ENCODE measurements around the gene RPS21. TPM values are rescaled to one million over a fixed set of nuclear protein-coding genes. Genes with fewer than 3 reads are reported as not detected.
A peak's percentile ranks its signal among the peaks of the same experiment; 100 is the strongest.

RPS21 gene
- total and polyA plus RNA-seq, 2 of the 13 experiments (the other 11 are each of a cell fraction or from before 2014, with no cell fraction given): 2,647 to 11,063 TPM

GRCh38 chr20:62401331-62401779 is 14.5 kb downstream of the RPS21 start (continued):
- TF ChIP-seq NRL (CRISPR knock-in tag; IDR thresholded peaks at IDR 0.05; ENCODE audit: borderline replicate concordance) (peak; percentile 37; the same call in 1 of the 2 replicates), HDAC1 (CRISPR knock-in tag; IDR thresholded peaks at IDR 0.05) (no peak), RBM39 (IDR thresholded peaks at IDR 0.05; ENCODE audit: low read depth, low read length, poor library complexity, severe bottlenecking) (peak; percentile 41), ZNF510 (CRISPR knock-in tag; IDR thresholded peaks at IDR 0.05; ENCODE audit: low read depth) (no peak), ZNF747 (CRISPR knock-in tag; IDR thresholded peaks at IDR 0.05; ENCODE audit: borderline replicate concordance) (no peak), CENPT (CRISPR knock-in tag; IDR thresholded peaks at IDR 0.05; ENCODE audit: low read depth) (no peak), XRCC5 (optimal IDR thresholded peaks at IDR 0.05; ENCODE audit: low read length) (peak; percentile 23)

- BruUV-seq (replicated peaks): no TSS peak
- TF ChIP-seq AGO1 (IDR thresholded peaks at IDR 0.05; ENCODE audit: low read depth, low read length, poor library complexity, severe bottlenecking) (peak; percentile 16), ZNF101 (CRISPR knock-in tag; IDR thresholded peaks at IDR 0.05; ENCODE audit: borderline replicate concordance, low read depth) (no peak), GABPB1 (CRISPR knock-in tag; IDR thresholded peaks at IDR 0.05) (0 out of 2 replicates have a peak, but pooled peaks have one; percentile 5), TEAD2 (CRISPR knock-in tag; IDR thresholded peaks at IDR 0.05) (no peak), ZNF451 (CRISPR knock-in tag; IDR thresholded peaks at IDR 0.05) (no peak), ZGPAT (CRISPR knock-in tag; IDR thresholded peaks at IDR 0.05) (no peak), PAXIP1 (CRISPR knock-in tag; conservative IDR thresholded peaks at IDR 0.05) (no peak), ZNF530 (CRISPR knock-in tag; IDR thresholded peaks at IDR 0.05; ENCODE audit: low read depth) (no peak), AGO2 (optimal IDR thresholded peaks at IDR 0.05; ENCODE audit: low read depth, low read length) (peak; percentile 19), NR0B2 (CRISPR knock-in tag; IDR thresholded peaks at IDR 0.05) (0 out of 2 replicates have a peak, but pooled peaks have one; percentile 33)
Measured at GRCh38 chr20:62402456-62403150, 15.7 kb downstream of the RPS21 start.

More at GRCh38 chr20:62402456-62403150, 15.7 kb downstream of the RPS21 start:
- no peak for ATAC-seq
- Histone ChIP-seq H3K4me1 (ENCODE audit: insufficient read depth, low read length) (peaks cover 32% of the 10 kb centered on the region), H3K9ac (ENCODE audit: insufficient read depth, low read depth, low read length) (no peak overlapping the region), H3K36me3 (replicated peaks in 1 of 2; ENCODE audit: control insufficient read depth in 1 of 2, insufficient read depth in 2 of 2, low read length in 2 of 2) (peaks cover 2 to 19% of the 10 kb centered on the region in 2 experiments; a peak in 3 of 5 replicates), H3K27ac (ENCODE audit: extremely low read length, insufficient read depth, low read length) (no peak overlapping the region), H3K27me3 (ENCODE audit: control insufficient read depth in 1 of 2, insufficient read depth in 2 of 2, low read length in 2 of 2) (no peaks in the 10 kb centered on the region), H4K20me1 (ENCODE audit: insufficient read depth, low read length) (peaks cover 3% of the 10 kb centered on the region; the same call in 1 of the 2 replicates), H3K4me2 (ENCODE audit: low read depth, low read length) (no peak overlapping the region), H2AFZ (ENCODE audit: low read length) (no peak overlapping the region), H3K9me3 (ENCODE audit: low read length) (no peaks in the 10 kb centered on the region), H3K79me2 (ENCODE audit: insufficient read depth, low read length) (peaks cover 9% of the 10 kb centered on the region), H3K4me3 (replicated peaks in 1 of 3; ENCODE audit: insufficient read depth in 1 of 3, low read depth in 2 of 3, low read length in 3 of 3) (no peak overlapping the region)
- FAIRE-seq: no peak
- WGBS (ENCODE audit: low lambda C conversion rate): 93% methylated on average over 23 of the region's 23 CpGs
- in situ Hi-C loops (cut with HindIII; ENCODE audit: extremely low pct_ligation_motif_present, low pct_unique_long_range_greater_than_20kb): no loop called here
- CTCF ChIA-PET (ENCODE audit: low intra/inter-chr PET ratio, low total read pairs): no interaction called here
- POLR2A ChIA-PET: interaction anchor here (1.6 kb wide), 1 partner anchor 32 kb away, joined by 4 read pairs; no protein-coding TSS in a partner anchor
- no peak for DNase-seq (ENCODE audit: low spot score)
- intact Hi-C loops (cut with micrococcal nuclease; ENCODE audit: unreplicated experiment): no loop called here

All from HepG2 (cell line).